ENCODE data around the gene PDE4D.
"Not testable (repeated sequence)": the region's sequence is repeated elsewhere in the genome, so short reads cannot be mapped to it uniquely, and the experiment has no call there.

Gene PDE4D

DNA sequence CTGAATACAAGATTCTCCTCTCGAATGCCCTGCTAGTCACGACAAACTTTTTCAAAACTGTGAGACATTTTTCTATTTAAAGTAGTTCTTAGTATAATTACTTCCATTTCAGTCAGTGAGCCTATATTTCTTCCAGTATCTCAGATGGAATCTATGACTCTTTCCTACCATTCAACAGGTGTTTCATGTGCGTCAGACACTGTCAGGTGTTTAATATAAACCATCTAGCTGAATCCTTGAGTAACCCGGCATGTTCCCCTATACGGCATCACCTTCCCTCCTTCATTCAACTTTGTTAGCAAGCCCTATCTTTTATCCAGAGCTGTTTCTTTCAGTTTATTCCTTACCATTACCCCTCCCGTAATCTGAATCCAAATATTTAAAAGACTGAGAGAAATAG, 891.8 kb downstream of the PDE4D start:
- DNase-seq (ENCODE audit: low read depth): no peak

DNA sequence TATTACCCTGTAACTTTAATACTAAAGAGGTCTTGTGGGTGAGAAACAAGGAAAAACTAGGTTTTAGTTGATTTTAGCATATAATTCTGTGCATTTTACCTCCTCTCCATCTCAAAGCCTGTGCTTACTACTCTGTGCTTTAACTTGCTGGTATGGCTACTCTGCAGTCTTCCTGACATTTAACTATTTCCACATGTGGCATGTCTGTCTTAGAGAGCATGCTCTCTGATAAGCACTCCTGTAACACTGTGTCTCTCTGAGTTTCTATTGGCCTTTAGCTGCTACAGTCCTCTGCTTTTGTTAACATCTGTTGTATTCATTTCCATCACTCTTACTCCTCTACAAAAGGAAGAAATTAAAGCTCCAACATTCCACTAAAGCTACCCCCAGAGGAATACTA, 892.4 kb downstream of the PDE4D start:
- no peak for DNase-seq (ENCODE audit: low read depth)

DNA sequence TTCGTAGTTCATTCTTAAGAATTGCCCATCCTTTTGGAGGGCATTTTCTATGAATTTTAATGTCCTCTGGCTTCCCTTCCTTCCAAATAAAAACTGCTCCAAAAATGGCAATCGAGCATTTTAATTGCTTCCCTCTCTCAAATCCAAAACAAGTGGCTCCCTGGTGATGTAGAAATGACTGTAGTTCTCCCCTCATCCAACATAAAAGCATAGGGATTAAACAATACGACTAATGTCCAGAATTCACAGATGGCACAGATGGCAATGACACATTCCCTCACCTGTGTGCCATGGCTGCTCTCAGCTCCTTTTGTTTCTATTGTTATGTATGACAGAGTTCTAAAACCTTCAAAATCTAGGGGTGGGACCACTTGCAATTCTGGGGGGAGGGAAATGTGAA, 893.3 kb downstream of the PDE4D start:
- DNase-seq (ENCODE audit: low read depth): no peak

DNA sequence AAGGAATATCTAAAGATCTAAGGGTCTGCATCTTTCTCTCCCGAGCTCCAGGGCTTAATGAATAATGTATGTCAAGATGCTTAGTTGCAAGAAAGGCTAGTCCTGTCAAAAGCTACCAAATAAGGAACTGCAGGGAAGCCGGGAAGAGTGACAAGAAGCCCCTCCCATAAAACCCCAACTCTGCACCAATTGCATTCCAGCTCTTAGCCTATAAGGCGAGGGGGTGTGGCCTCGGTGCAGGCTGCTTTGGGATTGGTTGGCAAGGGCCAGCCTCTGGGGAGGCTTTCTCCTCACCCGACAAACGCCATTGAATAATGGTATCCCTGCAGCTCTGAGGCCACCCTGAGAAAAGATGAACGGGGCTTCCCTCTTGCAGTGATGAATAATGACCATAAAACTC, 893.7 kb downstream of the PDE4D start:
- DNase-seq (ENCODE audit: low read depth): no peak

DNA sequence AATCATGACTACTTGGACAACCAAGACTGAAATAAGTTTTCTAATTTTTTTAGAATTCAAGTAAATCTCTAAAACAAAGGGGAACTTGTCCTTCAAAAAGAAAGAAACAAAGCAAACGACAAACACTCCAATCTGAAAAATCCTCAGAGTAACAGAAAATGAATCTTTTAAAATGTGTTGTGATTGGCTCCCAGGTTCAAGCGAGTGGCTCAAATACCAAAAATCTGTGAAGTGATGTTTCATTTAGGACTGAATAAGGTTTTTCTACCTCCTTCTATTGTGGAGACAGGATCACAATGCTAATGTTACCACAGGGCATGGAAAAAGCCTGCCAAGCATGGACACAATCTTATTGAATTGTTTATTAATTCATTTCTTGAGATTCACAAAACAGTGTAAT, 895.0 kb downstream of the PDE4D start:
- DNase-seq (ENCODE audit: low read depth): no peak

DNA sequence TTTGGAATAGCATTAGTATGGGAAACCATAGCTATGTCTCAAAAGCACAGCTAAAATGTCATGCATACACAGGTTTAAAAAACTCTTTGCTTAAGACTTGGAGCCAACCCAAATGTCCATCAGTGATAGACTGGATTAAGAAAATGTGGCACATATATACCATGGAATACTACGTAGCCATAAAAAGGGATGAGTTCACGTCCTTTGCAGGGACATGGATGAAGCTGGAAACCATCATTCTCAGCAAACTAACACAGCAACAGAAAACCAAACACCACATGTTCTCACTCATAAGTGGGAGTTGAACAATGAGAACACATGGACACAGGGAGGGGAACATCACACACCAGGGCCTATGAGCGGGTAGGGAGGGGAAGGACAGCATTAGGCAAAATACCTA, 897.7 kb downstream of the PDE4D start:
- DNase-seq (ENCODE audit: low read depth): not testable (repeated sequence)

DNA sequence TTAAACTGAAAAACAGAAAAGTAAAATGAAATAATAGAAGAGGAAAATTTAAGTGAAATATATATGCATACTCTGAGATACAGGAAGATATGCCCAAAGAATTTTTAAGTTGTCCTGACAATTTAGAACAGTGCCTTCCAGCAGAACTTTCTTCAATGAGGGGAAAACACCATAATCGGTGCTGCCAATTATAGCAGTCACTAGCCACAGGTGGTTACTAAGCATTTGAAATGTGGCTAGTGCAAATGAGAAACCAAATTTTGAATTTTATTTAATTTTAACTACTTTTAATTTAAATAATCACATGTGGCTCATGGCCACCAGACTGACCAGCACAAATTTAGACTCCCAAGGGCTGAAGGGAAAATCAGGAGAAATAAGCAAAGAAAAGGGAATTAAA, 900.1 kb downstream of the PDE4D start:
- no peak for DNase-seq (ENCODE audit: low read depth)

DNA sequence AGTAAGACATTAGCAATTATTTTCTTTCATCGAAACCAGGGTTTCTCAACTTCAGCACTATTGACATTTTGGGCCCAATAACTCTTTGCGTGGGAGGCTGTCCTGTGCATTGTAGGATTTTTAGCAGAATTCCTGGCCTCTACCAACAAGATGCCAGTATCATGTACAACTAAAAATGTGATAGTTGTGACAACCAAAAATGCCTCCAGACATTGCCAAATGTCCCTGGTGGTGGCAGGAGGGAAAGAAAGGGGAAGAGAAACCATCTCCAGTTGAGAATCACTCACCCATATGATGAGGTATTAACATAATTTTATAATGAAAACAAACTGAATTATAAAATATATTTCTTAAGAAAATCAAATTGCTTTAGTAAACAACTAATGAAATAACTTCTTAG, 904.6 kb downstream of the PDE4D start:
- no peak for DNase-seq (ENCODE audit: low read depth)

DNA sequence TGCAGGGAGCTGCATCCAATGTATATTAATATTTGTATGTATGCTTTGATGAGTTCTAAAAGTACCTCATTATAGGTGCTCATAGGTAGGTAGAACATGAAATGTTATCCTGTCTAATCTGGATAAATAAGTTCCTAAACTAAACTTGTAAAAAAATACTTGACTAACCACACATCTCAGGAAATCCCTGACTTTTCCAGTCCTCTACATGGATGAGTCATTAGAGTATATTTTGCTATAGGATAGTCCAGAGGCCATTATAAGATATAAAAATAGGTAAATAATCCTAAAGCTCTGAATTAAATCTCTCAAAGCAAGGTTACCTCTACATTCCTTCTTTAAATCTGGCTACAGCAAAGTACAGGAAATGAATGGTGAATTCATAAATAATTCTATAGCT, 906.3 kb downstream of the PDE4D start:
- DNase-seq (ENCODE audit: low read depth): no peak

DNA sequence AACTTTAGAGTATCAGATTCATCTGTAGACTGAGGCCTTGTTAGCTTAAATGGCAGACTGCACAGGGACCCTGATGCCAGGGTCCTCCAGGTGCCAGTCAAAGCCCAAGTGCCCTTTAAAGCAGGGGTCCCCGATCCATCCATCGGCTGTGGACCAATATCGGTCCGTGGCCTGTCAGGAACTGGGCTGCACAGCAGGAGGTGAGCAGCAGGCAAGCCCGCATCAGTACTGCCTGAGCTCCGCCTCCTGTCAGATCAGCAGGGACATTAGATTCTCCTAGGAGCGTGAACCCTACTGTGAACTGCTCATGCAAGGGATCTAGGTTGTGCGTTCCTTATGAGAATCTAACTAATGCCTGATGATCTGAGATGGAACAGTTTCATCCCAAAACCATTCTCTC, 907.2 kb downstream of the PDE4D start:
- no peak for DNase-seq (ENCODE audit: low read depth)

DNA sequence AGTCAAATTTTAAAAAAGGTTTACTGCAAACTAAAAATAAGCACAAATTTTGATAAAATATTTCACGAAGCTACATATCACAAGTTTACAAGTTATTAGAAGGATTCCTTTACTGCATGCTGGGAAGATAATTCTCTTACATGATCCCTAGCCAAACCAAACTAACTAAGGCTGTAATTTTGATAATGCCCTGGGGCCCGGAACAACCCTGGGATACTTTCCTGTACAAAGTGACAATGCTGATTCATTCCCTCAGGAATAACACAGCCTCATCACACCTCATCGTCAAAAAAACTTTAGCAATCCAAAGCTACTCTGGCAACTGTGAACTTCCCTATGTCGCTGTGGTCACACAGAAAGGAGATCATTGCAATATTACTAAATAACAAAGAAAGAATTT, 907.8 kb downstream of the PDE4D start:
- DNase-seq (ENCODE audit: low read depth): no peak

DNA sequence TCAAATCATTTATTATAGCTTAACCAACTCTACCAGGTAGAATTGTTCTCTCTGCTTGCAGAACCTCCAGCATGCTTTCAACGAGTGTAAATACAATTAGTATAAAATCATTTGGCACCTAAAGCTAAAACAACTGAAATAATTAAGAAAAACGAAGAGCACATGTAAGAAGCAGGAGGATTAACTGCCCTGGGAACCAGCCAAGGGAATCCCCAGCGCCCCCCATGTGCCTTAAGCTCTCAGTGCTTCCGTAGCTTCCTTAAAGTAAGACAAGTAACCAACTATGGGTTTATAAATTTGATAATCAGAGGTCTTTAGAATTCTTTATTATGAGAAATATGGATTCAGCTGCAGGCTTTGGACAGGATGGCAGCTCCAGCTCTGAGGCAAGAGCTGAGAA, 908.2 kb downstream of the PDE4D start:
- no peak for DNase-seq (ENCODE audit: low read depth)

DNA sequence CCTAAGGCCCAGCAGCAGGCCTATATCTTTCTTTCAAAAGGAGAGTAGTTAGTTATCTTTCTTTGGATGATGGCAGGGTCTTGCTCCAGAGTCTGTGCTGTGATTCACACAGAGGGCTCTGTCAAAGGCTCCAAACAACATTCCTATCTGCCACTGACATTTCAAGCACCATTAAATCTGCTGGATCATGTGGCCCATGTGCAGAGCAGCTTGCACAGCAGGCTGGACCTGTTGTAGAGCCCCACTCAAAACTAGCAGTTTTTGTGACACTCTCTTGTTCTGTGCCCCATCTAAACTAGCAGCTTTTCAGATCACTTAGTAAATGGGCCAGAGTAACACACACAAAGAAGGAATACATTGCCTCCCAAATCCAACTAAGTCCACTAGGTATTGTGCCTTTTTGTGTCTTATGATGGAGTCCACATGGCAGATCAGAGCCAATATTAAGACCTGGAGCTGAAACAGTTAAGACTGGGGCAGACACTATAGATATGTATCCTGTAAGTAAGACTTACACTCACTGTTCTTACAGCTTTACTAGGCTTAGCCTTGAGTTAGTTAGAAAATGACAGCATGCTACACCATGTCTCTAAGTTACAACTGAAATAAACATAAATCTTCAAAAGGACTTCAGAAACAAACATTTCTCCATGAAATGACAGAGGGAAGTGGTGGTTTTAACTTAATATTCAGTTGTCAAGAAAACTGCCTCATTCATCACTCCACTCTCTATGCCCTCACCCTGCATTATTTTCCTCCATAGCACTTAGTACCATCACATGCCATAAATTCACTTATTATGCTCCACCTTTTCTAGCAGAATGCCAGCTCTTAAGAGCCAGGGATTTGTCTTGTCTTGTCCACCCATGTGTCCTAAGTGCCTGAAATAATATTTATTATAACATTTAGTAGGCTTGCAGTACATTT, 909.7 kb downstream of the PDE4D start:
- no peak for DNase-seq (ENCODE audit: low read depth)

DNA sequence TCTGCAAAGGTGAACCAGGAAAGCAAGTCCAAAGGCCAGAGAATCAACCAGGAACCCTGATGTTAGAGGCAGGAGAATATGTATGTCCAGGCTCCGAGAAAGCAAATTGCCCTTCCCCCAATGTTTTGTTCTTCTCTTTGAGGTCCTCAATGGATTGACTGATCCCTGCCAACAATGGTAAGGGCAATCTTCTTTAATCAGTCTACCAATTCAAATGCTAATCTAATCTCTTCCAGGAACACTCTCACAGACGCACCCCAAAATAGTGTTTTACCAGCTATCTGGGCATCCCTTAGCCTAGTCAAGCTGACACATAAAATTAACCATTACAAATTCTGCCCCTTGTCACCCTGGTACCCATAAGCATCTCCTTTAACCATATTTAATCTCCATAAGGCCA, 912.6 kb downstream of the PDE4D start:
- DNase-seq (ENCODE audit: low read depth): no peak

DNA sequence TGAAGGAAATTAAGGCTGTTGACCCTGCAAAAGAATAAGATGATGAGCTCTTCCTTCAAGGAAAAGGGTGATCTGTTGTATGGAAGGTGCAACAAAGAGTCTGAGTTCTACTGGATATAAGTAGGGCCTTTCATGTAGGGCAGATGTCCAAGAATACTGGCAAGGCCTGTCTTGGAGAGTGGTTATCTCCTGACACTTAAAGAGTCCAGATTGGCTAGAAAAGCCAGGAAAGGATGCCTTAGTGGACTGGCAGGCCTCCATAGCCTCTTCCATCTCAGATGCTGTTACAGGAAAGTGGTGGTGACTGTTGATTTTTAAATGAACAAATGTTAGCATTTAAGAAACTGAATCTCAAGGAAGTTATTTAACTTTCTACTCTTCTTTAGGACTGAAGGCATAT, 914.4 kb downstream of the PDE4D start:
- no peak for DNase-seq (ENCODE audit: low read depth)

DNA sequence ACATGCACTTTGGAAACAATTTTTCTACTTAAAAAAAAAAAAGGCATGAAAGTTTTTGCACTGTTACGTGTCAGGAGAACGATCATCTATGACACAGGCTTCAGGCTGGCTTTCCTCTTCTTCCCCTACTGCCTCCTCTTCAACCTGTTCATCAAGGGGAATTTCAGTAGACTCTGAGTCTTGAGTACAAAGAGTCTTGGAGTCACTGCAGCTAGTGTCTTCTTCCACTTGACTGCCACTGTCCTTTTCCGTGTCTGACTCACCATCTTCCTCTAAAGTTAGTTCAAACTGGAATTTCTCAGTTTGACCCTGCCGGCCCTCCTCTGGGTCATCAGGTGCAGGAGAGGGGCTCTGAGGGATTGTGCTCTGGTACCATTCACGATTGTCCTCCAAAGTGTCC, 918.9 kb downstream of the PDE4D start:
- DNase-seq (ENCODE audit: low read depth): no peak

DNA sequence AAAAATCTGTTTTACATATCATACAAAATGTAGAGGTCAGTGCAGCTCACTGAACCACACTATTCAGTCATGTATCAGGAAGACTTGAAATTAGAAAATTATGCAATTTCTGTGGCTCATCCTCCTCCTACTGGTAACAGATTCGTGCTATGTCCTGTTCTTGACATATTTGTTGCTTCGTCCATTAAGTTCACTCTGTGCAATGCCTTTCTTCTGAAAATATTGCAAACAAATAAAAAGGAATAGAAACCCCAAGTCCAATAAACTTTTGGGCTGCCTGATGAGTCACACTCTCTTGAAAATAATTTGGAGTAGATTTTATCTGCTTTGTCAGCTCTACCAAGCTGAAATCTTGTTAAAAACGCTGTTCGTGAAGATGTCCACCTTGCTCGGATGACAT, 919.4 kb downstream of the PDE4D start:
- DNase-seq (ENCODE audit: low read depth): no peak

DNA sequence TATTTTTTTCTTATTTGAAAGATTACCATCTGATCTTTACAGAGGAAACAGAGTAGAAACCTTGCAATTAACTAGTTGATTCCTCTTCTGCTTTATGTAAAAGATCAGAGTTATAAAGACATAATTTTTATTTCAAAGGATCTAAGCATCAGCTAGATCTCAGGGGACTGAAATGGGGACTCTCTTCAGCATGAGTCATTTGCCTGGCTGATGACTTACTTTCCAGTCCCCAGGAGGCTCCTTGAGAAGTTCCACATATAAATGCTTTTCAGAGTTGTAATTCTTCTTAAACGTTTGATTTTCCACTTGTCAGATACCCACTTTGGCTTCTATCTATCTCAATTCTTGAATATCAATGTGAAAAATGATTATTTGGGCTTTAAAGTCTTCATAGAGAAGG, 921.2 kb downstream of the PDE4D start:
- DNase-seq (ENCODE audit: low read depth): no peak

DNA sequence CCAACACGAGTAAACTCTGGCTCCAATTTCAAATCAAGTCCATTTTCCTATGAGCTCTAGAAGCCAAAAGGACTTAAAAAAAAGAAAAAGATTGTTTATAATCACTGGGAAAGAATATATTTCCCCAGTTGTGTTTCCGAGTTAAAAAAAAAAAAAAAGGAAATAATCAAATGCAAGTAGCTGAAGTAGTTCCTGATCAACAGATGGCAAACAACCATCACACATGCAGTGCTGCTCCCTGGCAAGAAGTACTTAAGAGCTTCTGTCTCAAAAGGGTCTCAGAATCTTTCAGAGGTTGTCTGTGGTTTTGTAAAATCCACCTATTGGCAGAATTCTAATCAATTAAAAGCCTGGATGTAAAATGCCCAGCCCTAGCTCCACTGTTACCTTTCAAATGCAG, 922.8 kb downstream of the PDE4D start:
- no peak for DNase-seq (ENCODE audit: low read depth)

DNA sequence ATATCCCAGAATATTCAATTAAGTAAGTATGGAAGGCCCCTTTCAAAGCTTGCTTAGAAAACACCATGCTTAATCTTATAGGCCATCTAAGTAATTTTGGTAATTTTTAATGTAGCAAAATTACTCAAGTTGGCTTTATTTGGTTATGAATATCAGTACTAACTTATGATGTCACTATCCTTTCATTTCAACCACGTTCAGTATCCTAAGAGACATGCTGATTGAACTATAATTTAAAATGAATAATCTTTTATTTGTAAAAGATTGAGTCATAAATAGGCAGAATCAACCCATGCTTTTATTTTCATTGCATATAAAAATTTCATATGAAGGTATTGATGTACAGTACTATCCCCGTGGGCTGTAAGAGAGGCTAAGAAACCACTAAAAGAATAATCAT, 923.7 kb downstream of the PDE4D start:
- no peak for DNase-seq (ENCODE audit: low read depth)

DNA sequence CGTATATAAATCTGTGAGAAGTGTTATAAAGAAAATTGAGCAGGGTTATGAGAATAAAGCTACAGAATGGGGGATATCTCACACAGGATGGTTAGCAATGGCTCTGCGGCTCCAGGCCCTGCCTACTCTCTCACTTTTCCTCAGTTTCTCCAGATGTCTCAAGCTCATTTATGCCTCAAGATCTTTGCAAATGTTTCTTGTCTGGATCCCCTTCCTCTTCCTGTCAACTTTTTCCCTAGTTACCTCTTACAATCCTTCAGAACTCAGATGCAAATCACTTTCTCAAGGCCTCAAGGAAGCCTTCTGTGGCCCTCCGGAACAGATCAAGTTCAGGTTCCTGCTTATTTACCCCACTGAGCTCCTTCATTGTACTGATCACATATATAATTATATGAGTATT, 924.3 kb downstream of the PDE4D start:
- no peak for DNase-seq (ENCODE audit: low read depth)

DNA sequence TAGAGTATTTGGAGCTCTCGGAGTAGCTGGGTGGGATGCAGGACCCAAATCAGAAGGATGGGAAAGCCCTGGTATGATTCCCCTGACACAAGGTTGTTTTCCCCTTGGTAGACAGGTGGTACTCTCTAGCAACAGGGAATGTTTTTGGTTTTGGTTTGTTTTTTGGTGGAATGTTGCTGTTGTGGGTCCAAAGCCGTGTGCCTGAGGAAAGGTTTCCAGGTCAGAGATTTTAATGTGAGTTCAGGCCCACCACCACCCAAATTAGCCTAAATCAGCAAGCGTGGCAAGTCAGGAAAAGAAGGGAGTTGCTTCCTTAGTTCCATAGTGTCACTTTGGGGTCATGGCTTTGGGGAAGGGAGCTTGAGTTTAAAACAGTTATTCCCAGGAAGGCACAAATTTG, 925.2 kb downstream of the PDE4D start:
- DNase-seq (ENCODE audit: low read depth): no peak

DNA sequence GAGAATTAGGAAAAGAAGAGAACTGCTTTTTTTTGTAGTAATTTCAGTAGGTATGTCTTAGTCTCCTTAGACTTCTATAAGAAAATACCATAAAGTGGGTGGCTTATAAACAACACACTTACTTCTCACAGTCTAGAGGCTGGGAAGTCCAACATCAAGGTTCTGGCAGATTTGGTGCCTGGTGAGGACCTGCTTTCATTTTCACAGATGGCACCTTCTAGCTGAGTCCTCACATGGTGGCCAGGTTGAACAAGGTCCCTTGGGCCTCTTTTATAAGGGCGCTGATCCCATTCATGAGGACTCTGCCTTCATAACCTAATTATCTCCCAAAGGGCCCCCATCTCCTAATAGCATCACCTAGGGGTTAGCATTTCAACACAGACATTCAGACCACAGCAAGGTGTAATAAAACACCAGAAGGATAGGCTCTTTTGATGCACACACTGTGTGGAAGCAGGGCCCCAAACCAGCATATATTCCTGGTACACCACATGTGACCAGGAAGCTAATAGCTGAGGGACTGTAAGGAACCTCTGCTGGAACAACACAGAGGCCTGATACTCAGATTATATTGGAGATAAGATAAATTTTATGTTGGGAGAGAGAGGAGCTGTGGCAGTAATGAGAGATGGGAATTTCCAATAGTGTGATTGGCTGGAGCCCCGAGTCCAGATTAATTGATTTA, 925.8 kb downstream of the PDE4D start:
- DNase-seq (ENCODE audit: low read depth): no peak

All from activated T-helper 1 cell treated with Interleukin-2 at 50 U/mL for 16 hours (primary cell).